Measurements from ENCODE around the gene SUSD6. TPM values are rescaled to one million over a fixed set of nuclear protein-coding genes. Genes with fewer than 3 reads are reported as not detected.

The SUSD6 gene
- total RNA-seq, 2 experiments from 2014 or later: 62.9 to 66.4 TPM

Other genes starting within 250 kb of the SUSD6 start
- gene ERH, start 213.3 kb upstream of the SUSD6 start, total RNA-seq: 100 to 1,000 TPM; 291 to 348 TPM
- gene SLC39A9, start 212.9 kb upstream of the SUSD6 start, total RNA-seq: 10 to 100 TPM; 40.7 to 50.5 TPM
- under 1 TPM; 0.05 to 0.12 TPM for gene PLEKHD1, start 126.9 kb upstream of the SUSD6 start, total RNA-seq
- not detected for gene CCDC177, start 36.7 kb upstream of the SUSD6 start, total RNA-seq
- 100 to 1,000 TPM; 335 to 407 TPM for gene SRSF5, start 155.5 kb downstream of the SUSD6 start, total RNA-seq
- not detected for gene SLC10A1, start 185.6 kb downstream of the SUSD6 start, total RNA-seq

Data from activated CD8-positive, alpha-beta memory T cell treated with anti-CD3 and anti-CD28 coated beads, Interleukin-2, amount 10 ng/mL, durations not matched to agents 7 days and 5 days (primary cell).